ENCODE results near the gene CDH2.
A peak's percentile ranks its signal among the peaks of the same experiment; 100 is the strongest.

Gene CDH2

GRCh38 chr18:27995770-27996502 is 181.0 kb downstream of the CDH2 start:
- DNase-seq (ENCODE audit: low read depth), result no peak

DNA sequence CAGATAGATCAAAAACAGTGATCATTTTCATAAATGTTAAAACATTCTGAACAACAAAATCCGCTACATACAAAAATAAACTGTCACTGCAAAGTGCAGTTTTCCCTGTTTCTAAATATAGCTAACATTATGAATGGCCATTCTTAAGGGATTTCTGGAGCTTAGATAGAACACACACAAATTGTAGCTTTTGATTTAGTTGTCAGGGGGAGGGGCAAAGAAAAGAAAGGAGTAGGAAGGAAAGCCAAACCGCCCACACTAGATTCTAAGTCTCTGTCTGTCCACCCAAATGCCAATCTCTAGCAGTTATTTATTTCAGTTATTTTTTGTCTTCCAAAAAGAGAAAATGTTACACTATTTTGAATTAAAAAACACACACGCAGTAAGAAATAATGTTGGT is 182.4 kb downstream of the CDH2 start:
- DNase-seq (ENCODE audit: low read depth), result no peak

- DNase-seq (ENCODE audit: low read depth), result no peak
Measured at GRCh38 chr18:27991391-27991790, 185.5 kb downstream of the CDH2 start.

- no peak for DNase-seq (ENCODE audit: low read depth)
Measured at GRCh38 chr18:27985832-27986231, 191.1 kb downstream of the CDH2 start.

DNA sequence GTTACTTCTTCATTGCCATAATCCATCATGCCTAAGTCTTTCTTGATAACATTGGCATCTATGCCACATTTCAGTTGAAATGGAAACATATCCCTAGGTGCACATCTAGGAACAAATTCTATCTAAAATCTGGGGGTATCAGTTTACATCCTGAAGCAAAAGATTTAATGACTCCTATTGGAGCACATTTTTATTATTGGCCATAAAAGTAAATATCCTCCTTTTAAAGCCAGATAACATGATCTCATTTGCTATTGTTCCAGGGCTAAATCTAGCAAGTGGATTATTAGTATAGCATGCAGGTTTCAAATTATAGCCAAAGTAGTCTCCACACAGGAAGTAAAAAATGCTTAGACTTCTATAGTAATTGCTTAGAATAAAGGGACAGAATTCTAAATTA is 193.2 kb downstream of the CDH2 start:
- no peak for DNase-seq (ENCODE audit: low read depth)

DNA sequence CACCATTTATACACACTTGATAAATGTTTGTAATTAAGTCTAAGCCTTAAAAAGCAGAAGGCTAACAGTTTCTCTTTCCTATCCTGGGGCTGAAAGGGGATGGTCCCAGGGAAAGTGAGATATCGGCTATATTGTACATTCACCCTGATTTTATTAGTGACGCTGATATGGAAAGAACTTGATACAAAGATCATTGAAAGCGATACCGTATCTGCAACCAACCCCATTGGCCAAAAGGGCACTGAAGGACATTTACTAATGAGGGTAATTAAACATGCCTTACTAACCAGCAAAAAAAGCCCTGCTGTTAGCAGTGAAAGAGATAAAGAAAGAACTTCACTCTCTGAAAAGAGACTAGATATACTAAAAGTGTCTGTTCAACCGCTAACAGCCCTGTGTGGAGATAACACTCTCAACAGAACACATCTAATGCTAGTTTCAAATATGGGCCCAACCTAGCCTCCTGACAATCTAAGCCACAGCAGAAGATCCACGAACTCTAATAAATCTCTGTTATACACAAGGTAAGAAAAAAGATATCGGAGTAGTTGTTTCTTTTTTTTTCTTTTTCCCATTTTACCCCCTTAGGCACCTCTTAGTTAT is 200.0 kb downstream of the CDH2 start:
- no peak for DNase-seq (ENCODE audit: low read depth)

- DNase-seq (ENCODE audit: low read depth), result no peak
Measured at GRCh38 chr18:27970321-27970720, 206.6 kb downstream of the CDH2 start.

DNA sequence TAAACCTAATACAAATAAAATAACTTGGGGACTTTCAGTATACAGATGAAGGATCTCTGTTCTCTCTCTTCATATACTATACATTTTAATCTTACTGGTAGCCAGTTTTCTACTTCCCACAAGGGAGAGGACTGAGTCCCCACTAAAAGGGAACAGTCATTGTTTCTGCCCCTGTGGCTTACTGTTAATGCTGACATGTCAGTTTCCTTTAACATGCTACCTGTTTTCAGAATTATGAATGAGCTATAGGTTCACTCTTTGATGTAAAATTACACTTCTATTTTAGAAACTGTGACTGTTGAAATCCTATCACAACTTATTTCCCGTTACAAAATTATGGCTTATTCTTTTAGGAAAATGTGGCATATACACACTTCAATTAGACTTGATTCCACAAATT is 207.7 kb downstream of the CDH2 start:
- no peak for DNase-seq (ENCODE audit: low read depth)

GRCh38 chr18:27967913-27968824 is 208.8 kb downstream of the CDH2 start:
- no peak for DNase-seq (ENCODE audit: low read depth)

DNA sequence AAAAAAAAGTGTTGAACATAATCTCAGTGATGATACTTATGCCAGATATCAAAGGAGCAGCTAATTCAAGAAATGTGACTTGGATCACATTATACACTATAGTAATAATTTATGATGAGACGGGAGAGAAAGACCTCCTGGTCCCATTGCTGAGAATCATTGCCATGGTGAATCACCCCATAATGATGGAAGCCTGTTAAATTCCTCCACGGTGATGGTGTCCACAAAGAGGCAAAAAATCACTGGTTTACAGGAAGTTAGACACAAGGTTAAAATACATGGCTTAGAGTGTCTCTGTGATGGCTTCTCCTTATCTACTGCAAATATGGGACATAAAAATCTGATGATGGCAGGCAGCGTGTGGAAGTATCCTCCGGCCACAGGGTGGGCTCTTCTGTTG is 210.0 kb downstream of the CDH2 start:
- DNase-seq (ENCODE audit: low read depth), result no peak

DNA sequence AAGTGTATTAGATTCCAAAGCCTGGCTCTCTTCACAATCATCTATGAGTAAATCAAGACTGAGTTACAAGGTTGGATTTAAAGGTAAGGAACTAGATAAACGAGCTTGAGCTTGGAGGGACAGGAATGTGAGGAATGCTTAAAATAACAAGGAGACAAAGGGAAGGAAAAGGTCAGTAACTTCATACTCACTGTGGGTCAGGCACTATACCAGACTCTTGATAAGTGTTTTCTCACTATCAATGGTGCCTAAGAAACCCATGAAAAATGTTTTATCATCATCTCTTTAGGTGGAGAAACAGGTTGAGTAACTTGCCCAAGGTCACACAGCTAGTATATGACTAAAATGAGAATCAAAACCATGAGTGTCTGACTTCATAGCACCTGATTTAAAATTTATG is 212.1 kb downstream of the CDH2 start:
- DNase-seq (ENCODE audit: low read depth), result no peak

DNA sequence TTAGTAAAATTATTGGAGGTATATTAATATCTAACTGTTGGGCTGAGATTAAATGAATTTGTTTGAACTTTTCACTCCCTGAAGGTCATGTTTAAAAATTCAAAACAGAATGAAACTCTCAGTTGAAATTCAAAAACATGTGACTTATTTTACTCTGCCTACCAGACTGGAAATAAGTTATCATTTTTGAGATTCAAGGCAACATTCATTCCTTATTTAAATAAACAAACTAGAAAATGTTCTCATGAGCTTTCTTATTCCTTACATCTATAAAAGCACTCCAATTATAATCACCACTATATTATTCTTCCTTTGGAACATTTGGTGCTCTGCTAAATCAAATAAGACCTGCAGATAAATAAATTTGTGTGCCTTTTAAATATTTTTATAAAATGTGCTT is 217.8 kb downstream of the CDH2 start:
- no peak for DNase-seq (ENCODE audit: low read depth)

DNA sequence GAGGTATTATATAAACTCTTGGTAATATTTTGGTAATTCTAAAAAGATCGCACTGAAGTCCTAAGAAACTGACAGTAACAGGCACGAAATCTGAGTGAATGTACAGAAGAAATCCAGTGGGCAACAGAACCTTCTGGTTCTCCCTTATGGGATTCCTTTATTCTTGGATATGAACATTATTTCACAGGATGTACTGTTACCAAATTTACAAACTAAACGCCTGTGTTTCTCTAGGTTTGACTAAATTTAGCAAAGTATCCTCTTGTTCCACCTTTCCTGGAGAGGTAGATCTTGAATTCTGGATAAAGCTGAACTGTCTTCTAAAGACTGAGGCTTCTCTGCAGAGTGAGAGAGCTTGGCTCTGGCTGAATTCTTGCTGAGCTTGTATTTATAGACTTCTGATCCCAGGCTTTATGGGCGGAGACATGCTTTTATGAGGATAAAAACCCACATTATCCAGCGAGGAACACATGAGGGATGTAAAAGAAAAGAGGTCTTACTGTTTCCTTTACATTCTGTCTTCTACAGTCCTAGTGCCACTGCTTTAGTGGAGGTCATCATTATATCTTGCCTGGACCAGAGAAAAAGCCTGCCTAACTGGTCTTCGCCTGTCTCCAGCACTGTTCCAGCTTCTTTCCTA is 220.8 kb downstream of the CDH2 start:
- no peak for DNase-seq (ENCODE audit: low read depth)

- no peak for DNase-seq (ENCODE audit: low read depth)
Measured at GRCh38 chr18:27954226-27954625, 222.7 kb downstream of the CDH2 start.

GRCh38 chr18:27952741-27953140 is 224.2 kb downstream of the CDH2 start:
- DNase-seq (ENCODE audit: low read depth), result no peak

- DNase-seq (ENCODE audit: low read depth), result no peak
Measured at GRCh38 chr18:27950648-27951228, 226.2 kb downstream of the CDH2 start.

GRCh38 chr18:27948986-27949385 is 227.9 kb downstream of the CDH2 start:
- no peak for DNase-seq (ENCODE audit: low read depth)

DNA sequence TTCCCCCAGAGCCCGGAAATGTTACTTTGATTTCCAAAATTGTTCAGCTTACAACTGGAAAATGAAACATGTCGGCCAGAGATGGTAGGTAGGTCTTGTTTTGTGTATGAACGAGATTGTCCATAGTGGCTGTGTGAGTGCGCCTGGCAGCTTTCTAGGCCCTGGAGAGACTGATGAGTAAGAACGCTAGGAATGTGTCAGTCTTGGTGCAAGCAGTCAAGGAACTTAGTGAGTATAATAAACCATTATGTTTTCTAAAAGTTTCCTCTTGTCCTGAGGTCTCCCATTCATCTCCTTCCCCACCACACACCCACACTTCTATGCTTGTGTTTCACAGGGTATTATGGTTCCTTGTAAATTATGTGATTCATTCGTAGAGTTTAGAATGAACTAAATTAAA is 234.2 kb downstream of the CDH2 start:
- DNase-seq (ENCODE audit: low read depth), result no peak

GRCh38 chr18:27931535-27931934 is 245.4 kb downstream of the CDH2 start:
- no peak for DNase-seq (ENCODE audit: low read depth)

DNA sequence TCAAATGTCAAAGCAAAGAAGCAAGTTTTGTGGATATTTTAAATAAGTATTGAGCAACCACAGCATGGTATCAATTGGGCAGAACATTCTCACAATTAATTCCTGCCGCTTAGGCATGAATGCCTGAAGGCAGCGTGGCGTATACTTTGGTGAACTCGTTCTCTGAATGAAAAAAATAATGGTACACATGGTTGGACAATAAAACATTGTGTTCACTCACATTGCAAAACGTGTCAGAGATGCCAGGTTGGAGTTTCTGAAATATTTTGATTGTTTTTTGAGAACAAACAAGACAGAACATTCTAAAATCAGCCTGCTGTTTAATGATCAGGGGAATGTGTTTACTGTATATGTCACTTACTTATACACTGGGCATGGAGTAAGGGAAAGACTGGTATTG is 254.2 kb downstream of the CDH2 start:
- no peak for DNase-seq (ENCODE audit: low read depth)

GRCh38 chr18:27921904-27922751 is 254.8 kb downstream of the CDH2 start:
- peak; percentile 39 for DNase-seq (ENCODE audit: low read depth)
